CD4-positive, alpha-beta T cell treated with Interleukin-17A for 1 hour (primary cell): ENCODE measurements around the gene USP22.

Experiments
- DNase-seq: peaks from one replicate; pipeline ENCODE4 v3.0.0-alpha.2; 2020

The USP22 gene

DNA sequence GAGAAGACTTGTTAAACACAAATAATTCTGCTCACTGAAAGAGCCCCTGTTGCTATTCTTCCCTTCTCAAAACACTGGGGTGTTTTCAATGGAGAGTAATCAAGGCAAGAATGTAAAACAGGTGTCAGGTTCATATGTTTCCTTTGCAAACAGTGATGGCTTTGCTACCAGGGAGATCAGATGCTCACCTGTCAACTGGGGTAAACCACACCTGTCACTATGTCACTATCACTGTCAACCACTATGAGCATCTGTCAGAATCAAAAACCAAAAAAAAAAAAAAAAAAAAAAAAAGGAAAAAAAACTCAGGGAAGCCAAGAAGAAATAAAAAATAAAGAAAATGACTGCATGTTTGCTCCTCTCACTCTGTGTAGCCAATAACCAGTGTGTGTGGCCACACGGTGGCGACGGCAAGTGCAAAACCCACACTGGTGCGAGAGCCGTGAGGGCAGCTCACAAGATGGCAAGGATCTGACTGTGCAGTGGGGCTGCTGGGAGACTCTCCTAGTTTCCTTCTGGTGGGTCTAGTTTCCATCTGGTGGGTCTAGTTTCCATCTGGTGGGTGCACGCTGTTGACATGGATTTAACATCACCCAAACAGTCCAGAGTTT is 22.7 kb downstream of the USP22 start:
- peak; percentile 59 for DNase-seq

DNA sequence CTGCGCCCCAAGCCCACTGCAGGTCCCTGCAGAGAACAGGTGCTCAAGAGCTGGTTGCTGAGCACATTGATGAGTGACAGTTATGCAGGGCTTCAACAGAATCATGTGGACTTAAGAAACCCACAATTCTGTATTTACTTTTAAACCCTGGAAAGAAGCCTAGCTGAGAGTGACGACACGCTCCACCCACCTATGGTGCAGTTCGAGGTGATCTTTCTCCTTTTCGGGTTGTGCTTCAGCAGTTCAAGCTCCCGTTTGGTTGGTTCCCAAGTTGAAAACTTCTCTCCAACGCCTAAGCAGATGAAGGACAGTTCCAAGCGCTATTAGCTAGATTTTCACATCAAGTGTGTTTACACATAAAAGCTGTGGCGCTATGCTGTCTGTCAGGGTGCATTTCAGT is 23.9 kb downstream of the USP22 start:
- DNase-seq = no peak

DNA sequence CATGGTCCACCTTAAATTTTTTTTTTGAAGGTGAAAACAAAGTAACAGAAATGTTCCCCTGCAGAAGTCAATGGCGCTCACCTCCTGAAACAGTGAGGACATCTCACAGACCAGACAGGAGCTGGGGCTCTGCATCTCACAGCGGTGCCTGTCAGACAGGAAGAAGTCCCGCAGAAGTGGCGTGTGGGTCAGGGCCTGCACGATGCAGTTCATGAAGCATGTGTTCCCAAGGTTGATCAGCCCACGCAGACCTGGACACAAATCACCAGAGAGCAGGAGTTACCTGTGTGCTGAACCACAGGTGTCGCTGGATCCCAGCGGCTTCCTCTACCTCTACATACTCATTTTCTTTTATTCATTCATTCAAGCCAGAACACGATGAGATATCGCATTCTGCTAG is 24.9 kb downstream of the USP22 start:
- no peak for DNase-seq

DNA sequence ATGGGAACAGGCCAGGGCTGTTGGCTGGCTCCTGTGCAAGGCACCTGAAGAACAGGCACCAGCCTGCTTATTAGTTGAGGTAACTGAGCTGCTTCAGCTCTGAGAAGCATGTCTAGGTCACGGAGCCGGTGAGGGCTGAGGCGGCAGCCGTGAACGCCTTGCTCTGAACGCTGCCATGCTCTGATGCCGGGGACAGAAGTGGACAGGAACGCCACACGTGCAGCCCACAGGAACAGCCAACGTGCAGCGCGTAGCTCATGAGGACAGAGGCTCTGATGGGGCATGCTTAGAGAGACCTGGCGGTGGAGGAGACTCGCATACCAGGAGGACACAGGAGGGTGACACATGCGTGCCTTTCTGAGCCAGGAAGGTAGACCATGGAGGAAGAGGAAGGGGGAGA is 25.6 kb downstream of the USP22 start:
- no peak for DNase-seq

DNA sequence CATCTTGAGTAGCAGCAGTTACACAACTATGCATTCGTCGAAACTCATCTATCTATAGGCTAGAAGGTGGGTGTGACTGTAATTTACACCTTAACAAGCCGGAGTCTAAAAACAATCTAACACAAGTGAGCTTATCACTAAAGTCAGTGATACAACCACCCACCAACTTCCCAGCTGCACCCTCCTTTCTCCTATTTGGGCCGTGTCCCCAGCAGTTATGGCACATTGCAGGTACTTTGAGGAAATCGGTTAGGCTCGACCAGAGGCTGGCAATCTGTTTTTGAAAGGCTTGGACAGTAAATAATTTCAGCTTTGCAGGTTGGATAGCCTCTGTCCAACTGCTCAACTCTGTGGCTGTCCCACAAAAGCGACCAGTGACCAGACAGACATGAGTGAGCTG is 26.0 kb downstream of the USP22 start:
- DNase-seq = no peak

DNA sequence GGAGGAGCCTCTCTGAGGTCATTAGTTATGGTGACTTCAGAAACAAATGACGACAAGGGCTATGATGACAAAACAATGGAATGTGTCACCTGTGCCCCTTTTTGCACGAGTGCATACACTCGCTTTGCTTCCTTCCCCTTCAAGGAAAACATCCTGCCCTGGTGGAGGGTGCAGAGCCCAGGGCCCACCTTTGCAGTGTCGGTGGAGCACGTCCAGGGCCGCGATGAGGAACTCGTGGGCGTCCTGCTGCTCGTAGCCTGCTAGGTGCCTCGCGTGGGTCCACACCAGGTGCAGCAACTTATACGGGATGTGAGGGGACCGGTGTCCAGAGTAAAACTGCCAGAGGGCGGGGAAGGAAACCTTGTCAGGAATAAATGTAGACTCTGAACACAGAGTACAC is 27.2 kb downstream of the USP22 start:
- DNase-seq = no peak

DNA sequence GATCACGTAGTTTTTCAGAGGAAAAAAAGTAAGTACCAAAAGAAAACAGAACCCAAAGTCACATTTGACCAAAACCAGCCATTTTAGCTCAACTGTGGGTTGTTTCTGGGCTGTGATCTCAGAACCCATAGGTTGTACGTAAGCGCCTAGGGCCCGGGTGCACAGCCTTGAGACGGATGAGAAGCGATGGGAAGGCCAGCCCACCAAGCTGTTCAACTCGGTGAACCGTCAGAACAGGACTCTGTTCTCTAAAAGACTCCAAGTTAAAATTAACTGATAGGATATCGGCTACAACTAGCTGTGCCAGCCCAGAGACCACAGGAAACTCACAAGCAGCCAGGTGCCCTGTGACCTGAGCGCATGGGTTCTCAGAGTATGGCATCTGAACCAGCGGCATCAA is 28.3 kb downstream of the USP22 start:
- no peak for DNase-seq

DNA sequence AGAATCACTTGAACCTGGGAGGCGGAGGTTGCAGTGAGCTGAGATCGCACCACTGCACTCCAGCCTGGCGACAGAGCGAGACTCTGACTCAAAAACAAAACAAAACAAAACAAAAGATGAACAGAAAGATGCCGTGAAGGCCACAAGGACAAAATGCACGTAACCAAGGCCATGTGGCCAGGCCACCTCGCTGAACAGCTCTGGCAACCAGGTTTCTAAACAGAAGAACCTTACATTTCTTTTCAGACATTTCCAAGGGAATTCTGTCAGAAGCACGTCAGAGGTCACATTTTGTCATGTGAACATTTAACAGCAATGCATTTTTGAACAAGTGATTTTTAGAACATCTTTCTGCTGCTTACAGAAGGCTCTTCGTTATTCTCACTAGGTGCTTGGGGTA is 28.8 kb downstream of the USP22 start:
- DNase-seq = no peak

DNA sequence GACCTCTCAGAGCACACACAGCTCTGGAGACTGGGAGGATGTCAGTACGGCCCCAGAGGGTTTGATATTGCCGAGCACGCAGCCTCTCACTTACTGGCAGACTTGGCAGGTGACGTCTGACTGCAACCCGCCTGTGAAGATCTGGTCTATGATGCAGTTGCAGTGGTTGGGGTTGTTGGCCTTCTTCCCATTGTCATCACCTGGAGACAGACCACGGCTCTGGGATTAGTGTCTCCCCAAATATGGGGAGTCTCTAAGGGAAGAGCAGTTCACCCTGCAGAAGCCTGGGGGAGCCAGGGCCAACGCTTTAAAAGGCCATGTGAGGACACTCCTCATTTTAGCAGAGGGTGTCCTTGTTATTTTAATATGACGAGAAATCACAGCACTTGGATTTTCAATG is 30.1 kb downstream of the USP22 start:
- DNase-seq = no peak

DNA sequence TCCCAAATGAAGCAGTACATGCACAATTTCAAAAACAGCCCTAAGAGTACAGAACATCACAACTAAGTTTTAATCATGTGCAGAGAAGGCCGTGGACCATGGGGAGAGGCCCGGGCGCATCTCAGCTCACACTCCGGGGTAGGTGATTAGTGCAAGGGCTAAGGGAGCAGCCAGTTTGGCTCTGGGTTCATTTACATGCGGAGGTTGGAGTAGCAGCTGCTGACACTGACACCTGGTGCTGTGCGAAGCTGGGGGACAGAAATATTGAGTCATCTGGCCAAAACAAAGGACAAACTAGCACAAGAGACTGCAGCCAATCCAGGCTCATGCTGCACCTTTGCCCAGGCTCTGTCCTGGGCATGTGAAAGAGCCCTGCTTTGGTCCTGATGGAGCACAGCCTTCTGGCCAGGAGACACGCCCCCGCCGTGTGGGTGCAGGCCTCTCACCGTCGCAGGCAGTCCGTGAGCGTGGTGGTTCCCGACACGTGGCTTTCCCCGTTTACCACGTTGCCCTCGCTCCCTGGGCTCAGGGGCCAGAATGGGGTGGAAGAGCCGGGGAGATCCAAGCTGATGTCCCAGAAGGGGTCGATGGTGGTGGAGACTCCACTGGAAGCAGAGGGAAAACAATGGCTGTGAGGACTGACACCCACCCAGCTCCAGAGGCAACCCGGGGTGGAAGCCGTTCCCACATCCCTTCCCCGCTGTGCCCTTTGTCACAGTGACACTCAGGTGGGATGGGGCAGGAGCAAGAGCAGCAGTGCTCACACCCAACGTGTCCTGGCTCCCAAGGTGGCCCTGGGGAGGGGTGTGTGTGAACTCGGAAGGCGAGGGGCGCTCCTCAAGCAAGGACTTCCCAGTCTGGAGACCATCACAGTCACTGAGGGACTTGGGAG is 31.9 kb downstream of the USP22 start:
- no peak for DNase-seq

DNA sequence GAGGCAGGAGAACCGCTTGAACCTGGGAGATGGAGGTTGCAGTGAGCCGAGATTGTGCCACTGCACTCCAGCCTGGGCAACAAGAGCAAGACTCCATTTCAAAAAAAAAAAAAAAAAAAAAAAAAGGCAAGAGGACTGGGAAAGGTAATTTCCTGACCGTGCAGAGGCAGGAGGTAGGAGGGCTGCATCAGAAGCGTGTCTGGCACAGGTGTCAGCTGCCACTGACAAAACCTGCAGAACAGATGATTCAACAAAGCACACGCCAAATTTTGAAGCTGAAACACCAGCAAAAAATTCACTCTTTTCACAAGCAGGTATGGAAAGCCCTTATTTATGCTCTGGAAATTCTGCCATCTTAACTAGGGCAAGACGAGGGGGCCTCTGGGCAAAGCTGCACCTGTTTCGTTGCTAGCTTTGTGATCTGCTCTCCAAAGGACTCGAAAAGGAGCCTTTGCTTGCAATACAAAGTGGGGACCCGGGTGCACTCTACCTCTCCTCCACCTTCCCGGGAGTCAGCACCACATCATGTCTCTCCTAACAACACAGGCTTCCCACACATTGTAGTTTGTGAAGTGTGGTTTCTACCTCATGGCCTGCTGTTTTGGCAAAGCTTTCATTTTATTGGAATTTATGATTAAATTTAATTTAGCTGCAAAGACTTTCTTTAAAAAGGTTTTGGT is 33.7 kb downstream of the USP22 start:
- DNase-seq = no peak

DNA sequence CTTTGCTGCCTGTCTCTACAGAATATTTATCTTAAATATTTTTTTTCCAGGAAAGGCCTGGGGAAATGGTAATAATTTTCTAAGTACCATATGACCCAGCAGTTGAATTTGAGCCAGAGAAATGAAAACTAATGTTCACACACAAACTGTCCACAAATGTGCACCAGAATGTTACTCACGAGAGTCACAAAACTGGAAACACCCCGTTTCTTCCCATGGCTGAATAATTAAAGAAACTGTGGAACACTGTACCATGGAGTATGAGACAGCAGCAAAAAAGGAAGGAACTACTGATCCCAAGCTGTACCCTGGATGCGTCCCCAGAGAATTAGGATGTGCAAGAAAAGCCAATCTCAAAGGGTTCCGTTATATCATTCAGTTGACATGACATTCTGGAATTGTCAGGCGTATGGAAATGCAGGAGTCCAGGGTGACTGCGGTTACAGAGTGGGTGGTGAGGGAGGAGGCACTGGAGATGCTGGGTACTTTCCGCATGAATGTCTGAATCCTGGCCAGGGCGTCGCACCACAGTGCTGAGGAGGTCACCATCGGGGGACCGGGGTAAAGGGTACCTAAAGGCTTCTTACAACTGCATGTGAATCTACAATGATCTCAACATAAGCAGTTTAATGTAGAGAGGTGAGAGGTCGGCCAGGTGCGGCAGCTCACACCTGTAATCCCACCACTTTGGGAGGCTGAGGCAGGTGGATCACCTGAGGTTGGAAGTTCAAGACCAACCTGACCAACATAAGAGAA is 34.5 kb downstream of the USP22 start:
- DNase-seq = no peak

DNA sequence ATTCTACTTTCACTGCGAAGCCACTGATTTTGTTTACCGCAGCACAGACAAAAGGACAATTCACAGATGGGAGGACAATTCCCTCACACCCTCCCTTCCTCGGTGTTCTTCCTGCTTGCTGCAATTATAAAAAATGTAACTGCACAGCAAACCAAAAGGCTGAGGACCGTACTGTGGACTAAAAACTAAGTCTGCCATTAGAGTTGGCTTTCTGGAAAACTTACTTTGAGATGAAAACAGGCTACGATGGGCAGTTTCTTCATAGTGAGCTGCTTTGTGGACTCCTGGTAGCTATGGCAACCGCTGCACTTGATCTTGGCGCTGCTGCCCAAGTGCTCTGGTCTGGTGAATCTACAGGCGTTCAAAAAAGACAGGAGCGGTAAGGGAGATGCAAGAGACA is 35.2 kb downstream of the USP22 start:
- no peak for DNase-seq

DNA sequence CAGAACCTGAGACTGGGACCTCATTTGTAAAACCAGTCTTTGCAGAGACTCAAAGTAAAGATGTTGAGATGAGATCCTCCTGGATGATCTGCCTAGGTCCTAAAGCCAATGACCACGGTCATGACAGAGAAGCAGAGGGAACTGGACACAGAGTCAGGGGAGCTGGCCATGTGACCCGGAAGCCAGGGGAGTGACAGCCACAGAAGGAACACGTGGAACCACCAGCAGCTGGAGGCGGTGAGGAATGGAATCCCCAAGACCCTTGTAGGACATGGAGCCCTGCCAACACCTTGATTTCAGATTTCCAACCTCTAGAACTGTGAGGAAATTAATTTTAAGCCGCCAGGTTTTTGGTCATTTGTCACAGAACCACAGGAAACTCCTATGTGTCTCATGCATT is 37.0 kb downstream of the USP22 start:
- DNase-seq = no peak

DNA sequence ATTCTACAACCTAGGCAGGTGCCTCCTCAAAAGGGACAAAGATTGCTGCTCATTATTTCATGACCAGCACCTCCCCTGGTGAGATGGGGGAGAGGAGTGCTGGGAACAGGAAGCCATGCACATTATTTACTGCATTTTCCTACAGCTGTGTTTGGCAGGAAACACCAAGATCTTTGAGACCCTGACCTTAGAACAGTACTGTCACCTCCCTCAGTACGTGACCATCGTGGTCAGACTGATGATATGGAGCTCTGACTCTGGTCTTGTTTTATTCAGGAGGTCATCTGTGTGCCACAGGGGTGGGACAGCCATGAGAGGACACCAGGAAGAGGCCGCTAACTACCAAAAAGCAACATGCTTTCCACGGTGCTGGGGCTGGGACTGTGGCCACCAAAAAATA is 37.4 kb downstream of the USP22 start:
- DNase-seq = no peak

DNA sequence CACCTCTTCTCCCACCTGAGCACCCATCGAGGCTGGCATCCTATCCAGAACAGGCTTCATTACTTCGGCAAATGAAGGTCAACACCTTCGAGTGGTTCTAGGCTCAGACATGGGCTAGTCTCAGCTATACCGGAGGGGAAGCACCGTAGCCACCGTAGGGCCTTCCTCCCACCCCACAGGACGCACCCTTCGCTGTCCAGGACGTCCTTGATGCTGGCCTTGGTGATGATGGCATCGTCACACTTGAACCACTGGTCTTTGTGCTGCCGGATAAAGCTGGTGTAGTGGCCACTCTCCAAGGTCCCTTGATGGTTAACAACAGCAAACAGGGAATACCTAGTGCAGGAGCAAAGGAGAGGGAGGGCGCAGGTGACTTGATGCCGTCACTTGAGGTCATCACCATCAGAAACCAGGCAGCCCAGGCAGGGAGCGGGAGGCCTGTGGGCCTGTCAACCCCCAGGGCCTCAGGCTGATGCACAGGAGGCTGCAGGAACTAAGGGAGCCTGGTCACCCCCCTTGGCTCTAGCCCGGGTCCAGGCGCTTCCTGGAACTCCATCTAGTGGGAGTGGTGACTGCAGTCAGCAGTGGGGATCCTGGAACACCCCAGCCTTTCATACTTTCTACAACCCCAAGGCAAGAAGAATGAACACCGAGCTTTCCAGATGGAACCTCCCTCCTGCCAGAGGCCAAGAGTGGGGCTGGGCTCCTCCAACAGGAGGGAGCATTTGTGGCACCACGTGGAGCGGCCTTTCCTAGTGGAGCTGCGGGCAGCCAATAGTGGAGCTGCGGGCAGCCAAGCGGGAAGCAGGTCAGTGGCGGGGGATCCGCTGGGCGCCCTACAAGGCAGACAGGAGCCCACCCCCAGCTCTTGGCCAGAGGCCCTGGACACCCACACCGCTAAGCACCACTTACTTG is 38.5 kb downstream of the USP22 start:
- no peak for DNase-seq

DNA sequence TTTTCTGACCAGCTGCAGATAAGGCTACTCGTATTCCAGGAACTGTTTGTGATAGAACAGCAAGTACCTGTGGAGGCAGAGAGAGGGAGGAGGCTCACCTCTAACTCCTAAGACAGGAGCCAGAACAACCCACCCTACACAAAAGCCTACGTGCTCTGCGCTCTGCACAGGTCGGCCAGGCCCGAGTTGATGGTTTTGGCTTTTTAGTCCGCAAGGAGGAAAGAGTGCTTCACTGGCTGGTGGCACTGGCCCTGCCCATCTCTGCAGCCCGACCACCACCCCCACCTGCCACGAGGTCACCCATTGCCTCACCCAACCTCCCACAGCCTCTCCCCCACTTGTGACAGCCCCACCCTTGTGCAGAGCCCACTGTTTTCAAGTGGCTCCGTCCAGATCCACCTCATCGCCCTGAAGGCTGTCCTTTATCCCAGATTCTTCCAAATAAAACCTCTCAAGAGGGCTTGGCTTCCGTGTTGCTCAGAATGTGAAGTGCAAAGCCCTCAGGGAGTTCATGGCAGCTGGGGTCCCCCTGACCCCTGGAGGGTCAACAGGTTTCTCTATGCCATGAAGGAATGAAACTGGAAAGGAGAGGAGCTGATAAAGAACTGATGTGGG is 39.7 kb downstream of the USP22 start:
- no peak for DNase-seq

DNA sequence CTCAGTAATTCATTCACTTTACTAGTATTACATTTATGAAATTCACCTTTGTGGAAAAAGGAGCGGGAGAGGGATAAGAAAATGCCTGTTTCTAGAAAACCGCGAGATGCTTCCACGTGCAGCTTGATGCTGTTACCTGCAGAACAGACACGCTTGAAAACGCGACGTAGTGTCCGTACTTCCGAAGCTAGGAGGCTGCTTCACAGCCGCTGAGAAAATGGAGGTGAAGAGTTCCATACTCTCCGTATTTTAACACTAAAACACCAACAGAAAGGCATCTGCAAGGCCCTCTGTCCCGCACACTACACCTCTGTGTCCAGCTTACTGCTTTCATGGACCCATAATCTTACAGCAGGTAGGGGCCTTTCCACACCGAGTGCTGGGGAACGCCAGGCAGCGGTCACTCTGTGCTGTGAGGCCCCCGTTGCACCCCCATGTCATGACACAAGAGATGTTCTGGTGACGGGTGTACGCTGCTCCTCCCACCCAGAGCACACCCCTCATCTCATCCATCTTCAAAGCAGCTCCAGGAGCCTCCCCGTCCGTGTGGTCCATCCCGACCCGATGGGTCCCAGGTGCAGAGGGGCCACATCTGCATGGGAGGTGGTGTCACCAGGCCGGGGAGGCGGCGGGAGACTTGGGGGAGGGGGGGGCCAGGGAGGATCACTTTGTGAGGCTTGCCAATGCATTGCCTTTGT is 40.4 kb downstream of the USP22 start:
- no peak for DNase-seq

DNA sequence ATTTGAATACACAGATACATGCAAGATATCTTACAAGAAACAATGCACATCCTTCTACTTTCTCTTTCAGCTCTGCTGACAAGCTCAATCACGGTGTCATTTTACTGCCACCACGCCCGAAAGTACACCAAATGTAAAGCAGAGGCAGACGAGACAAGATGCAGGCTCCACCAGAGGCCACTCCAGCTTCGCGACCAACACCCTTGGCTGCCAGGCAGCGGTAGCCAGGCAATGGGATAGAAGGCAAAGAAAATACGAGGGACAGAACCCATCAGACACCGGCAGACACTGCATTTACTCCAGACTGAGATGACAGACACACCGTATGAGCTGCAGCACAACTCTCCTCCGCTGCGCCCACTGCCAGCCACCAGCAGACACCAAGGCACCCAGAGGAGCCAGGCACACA is 41.0 kb downstream of the USP22 start:
- DNase-seq = no peak

DNA sequence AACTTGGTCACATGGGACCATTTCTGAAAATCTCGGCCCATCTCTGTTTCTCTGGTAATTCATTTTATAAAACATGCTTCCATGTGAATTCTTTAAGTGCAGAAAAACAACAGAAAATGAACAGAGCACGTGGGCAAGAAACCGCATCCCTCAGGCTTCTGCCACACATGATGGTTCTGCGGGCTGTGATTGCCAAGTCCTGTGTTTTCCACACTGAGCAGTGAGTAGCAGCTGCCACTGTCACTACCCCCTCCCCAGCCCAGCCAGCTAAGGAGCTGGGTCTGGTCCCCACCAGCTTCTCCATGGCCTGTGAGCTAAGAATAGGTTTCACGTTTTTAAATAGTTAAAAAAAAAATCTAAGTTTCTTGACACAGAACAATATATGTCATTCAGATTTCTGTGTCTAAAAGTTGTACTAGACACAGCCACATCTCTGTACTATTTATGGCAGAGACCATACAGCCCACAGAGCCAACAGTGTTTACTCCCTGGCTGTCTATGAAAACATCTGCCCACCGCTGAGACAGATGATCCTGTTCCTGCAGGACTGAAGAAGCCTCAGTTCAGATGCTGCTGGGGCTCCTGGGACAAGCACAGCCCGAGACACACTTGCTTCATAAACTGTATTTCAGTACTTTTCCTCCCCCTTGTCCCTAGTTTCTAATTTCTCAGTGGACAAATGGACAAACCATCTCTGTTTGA is 41.5 kb downstream of the USP22 start:
- DNase-seq = no peak
